Tibial nerve (tissue), 4 donors: ENCODE data around the gene BANK1. TPM values are rescaled to one million over a fixed set of nuclear protein-coding genes. Genes with fewer than 3 reads are reported as not detected.
A peak's percentile ranks its signal among the peaks of the same experiment; 100 is the strongest.

Experiments
- DNase-seq, 2 donors: peaks; one replicate each; pipeline ENCODE4 v3.0.0-alpha.2; 2019; ENCODE audit warnings: low spot score in 2 of 2
- H3K27ac ChIP-seq, 4 donors: fragments of 200-600 bp; sonication (generic) in 3 of 4; one replicate each; pipeline ENCODE4 v1.5.1; 2017 to 2019; ENCODE audit warnings: mild to moderate bottlenecking in 1 of 4
- H3K27me3 ChIP-seq, 2 donors: fragments of 200-600 bp; sonication (generic) in 1 of 2; one replicate each; pipeline versions ENCODE4 v1.5.1 to v1.6.0; 2017 to 2019
- H3K36me3 ChIP-seq, 3 donors: fragments of 200-600 bp; sonication (generic); one replicate each; pipeline ENCODE4 v1.5.1; 2018 to 2019
- H3K4me1 ChIP-seq, 4 donors: fragments of 200-600 bp; sonication (generic) in 3 of 4; one replicate each; pipeline ENCODE4 v1.5.1; 2017 to 2019
- H3K4me3 ChIP-seq, 4 donors: fragments of 200-600 bp; sonication (generic) in 3 of 4; one replicate each; pipeline ENCODE4 v1.5.1; 2017 to 2019; ENCODE audit warnings: mild to moderate bottlenecking in 1 of 4, moderate library complexity in 1 of 4
- H3K9me3 ChIP-seq, 4 donors: fragments of 200-600 bp; sonication (generic) in 3 of 4; one replicate each; pipeline ENCODE4 v1.5.1; 2017 to 2019
- CTCF ChIP-seq, 5 experiments: fragments of 200-600 bp in 3 of 5; fragments of 450-650 bp in 2 of 5; sonication (generic) in 3 of 5; IDR thresholded peaks; one replicate each; pipeline ENCODE4 v1.5.1; 2016 to 2019; ENCODE audit warnings: antibody characterized with exemption in 5 of 5, mild to moderate bottlenecking in 3 of 5, moderate library complexity in 2 of 5
- EP300 ChIP-seq, 2 donors: sonication (generic); formaldehyde crosslinking; IDR thresholded peaks; one replicate each; pipeline ENCODE4 v1.6.1; 2017; ENCODE audit warnings: antibody characterized with exemption in 2 of 2, mild to moderate bottlenecking in 1 of 2
- POLR2A ChIP-seq, 2 donors: fragments of 450-650 bp; IDR thresholded peaks; one replicate each; pipeline ENCODE4 v1.6.1; 2017; ENCODE audit warnings: antibody characterized with exemption in 2 of 2, mild to moderate bottlenecking in 2 of 2, moderate library complexity in 2 of 2
- WGBS, 2 donors: methylation state at CpG; one replicate each; pipeline ENCODE4 v1.1.5; 2018; 5-methylcytosine and 5-hydroxymethylcytosine counted together
- total RNA-seq, 4 donors: library from RNA; depleted of rRNA; stranded (reverse); fragments of >200 nt; gene quantifications; one replicate each; pipeline ENCODE4 v1.1.0, GENCODE V29; 2016

The BANK1 gene
- total RNA-seq, 4 donors from 2014 or later, result 3.5 to 6.3 (median 5.1) TPM

GRCh38 chr4:101824500-101824899, 34.0 kb downstream of the BANK1 start:
- TF ChIP-seq CTCF (IDR thresholded peaks at IDR 0.05), result no peak
- no peak for TF ChIP-seq EP300 (IDR thresholded peaks at IDR 0.05)
- no peak for TF ChIP-seq POLR2A (IDR thresholded peaks at IDR 0.05)
- no peaks in the 10 kb centered on the region for H3K4me1 ChIP-seq
- DNase-seq, result no peak
- H3K27ac ChIP-seq, result no peak overlapping the region
- no peaks in the 10 kb centered on the region for H3K27me3 ChIP-seq
- no peaks in the 10 kb centered on the region for H3K9me3 ChIP-seq
- no peak overlapping the region for H3K4me3 ChIP-seq
- no peaks in the 10 kb centered on the region for H3K36me3 ChIP-seq

GRCh38 chr4:101825953-101826352, 35.4 kb downstream of the BANK1 start:
- Histone ChIP-seq H3K27ac (no peak overlapping the region), H3K9me3 (no peaks in the 10 kb centered on the region), H3K36me3 (no peaks in the 10 kb centered on the region), H3K4me1 (no peaks in the 10 kb centered on the region), H3K4me3 (no peak overlapping the region), H3K27me3 (no peaks in the 10 kb centered on the region)
- TF ChIP-seq POLR2A (IDR thresholded peaks at IDR 0.05) (no peak), EP300 (IDR thresholded peaks at IDR 0.05) (no peak), CTCF (IDR thresholded peaks at IDR 0.05) (no peak)
- WGBS, 2 donors, result 90 to 92% methylated on average over 2 of the region's 2 CpGs
- no peak for DNase-seq

GRCh38 chr4:101831816-101832215, 41.3 kb downstream of the BANK1 start:
- DNase-seq, result no peak
- no peaks in the 10 kb centered on the region for H3K36me3 ChIP-seq
- no peak for TF ChIP-seq CTCF (IDR thresholded peaks at IDR 0.05)
- TF ChIP-seq EP300 (IDR thresholded peaks at IDR 0.05), result no peak
- TF ChIP-seq POLR2A (IDR thresholded peaks at IDR 0.05), result no peak
- H3K4me3 ChIP-seq, result no peak overlapping the region
- no peaks in the 10 kb centered on the region for H3K9me3 ChIP-seq
- H3K27ac ChIP-seq, result no peak overlapping the region
- H3K4me1 ChIP-seq, result peaks cover 0 to 13% (median 5%) of the 10 kb centered on the region in 4 donors
- no peaks in the 10 kb centered on the region for H3K27me3 ChIP-seq

- no peaks in the 10 kb centered on the region for H3K9me3 ChIP-seq
- DNase-seq, result no peak
- no peak overlapping the region for H3K4me3 ChIP-seq
- H3K36me3 ChIP-seq, result no peaks in the 10 kb centered on the region
- no peak overlapping the region for H3K27ac ChIP-seq
- H3K4me1 ChIP-seq, result peaks cover 0 to 13% (median 5%) of the 10 kb centered on the region in 4 donors
- H3K27me3 ChIP-seq, result no peaks in the 10 kb centered on the region
- TF ChIP-seq POLR2A (IDR thresholded peaks at IDR 0.05), result no peak
- TF ChIP-seq EP300 (IDR thresholded peaks at IDR 0.05), result peak in 1 of 2 donors; percentile 11
- TF ChIP-seq CTCF (IDR thresholded peaks at IDR 0.05), result no peak
- WGBS, 2 donors, result 61 to 67% methylated on average over 1 of the region's 1 CpG
Observed at GRCh38 chr4:101833480-101833879, 43.0 kb downstream of the BANK1 start.

GRCh38 chr4:101835121-101835904, 44.8 kb downstream of the BANK1 start:
- WGBS, 2 donors, result 7 to 16% methylated on average over 2 of the region's 2 CpGs
- peak; percentile 28 to 35 for DNase-seq

More at GRCh38 chr4:101835121-101835904, 44.8 kb downstream of the BANK1 start:
- peak overlapping the region in 2 of 4 donors; percentile 47 to 54 for H3K27ac ChIP-seq
- H3K27me3 ChIP-seq, result no peaks in the 10 kb centered on the region
- no peaks in the 10 kb centered on the region for H3K36me3 ChIP-seq
- H3K9me3 ChIP-seq, result no peaks in the 10 kb centered on the region
- peaks cover 0 to 13% (median 5%) of the 10 kb centered on the region in 4 donors for H3K4me1 ChIP-seq
- no peak overlapping the region for H3K4me3 ChIP-seq
- TF ChIP-seq EP300 (IDR thresholded peaks at IDR 0.05) (peak in 1 of 2 donors; percentile 17), CTCF (IDR thresholded peaks at IDR 0.05) (no peak)
